GM21786 (cell line): ENCODE data around the gene THYN1.
"Not testable (repeated sequence)": the region's sequence is repeated elsewhere in the genome, so short reads cannot be mapped to it uniquely, and the experiment has no call there.

Experiments used
- ATAC-seq: cut with Tn5 transposase; IDR thresholded peaks from one replicate; pipeline ENCODE4 v1.9.1; 2021; ENCODE audit not compliant: unreplicated experiment

The THYN1 gene

DNA sequence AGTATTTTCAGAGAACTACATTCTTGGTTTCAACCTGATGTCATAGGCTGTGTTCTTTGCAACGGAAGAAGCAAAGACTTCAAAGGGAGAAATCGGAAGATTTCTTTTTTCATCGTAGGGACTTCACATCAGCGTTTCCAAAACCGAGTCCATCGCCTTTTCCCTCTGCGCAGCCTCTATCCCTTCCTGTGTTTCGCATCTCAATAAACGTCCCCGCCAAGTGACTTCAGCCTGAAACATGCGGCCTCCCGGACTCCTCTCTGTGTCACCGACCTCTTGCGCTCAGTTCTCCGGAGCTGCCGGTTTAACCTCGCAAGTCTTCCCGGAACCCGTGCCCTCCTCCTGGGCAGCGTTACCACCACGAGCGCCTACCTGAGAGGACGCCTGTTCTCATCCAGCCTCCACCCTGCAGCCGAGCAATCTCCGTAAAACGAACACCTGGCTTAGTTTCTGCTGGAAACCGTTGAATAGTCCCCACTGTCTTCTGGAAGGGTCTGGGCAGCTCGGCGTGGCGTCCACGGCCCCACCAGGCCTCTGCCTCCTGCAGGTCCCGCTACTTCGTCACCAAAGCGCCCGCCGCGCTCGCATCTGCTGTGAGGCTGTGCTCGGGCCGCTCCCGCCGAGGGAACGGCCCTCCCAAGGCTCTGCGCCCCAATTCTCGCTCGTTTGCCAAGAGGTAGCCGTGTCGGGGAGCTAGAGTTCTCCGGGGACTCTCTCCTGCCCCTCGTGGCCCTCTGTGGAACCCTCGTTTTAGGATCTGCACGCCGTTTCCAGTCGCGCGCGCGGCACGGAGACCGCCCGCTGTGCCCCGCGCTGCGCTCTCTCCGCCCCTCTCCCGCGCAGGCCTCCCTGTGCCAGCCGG is 22.6 kb upstream of the THYN1 start, which contains the start of gene GLB1L3:
Gene GLB1L3, plus strand, starts transcription at position 846 of the 862 bp plus-strand sequence. CDS start 362 bp downstream, outside the sequence.
- ATAC-seq = no peak

GRCh38 chr11:134275188-134275533 is 22.0 kb upstream of the THYN1 start:
- no peak for ATAC-seq

- no peak for ATAC-seq
Measured at GRCh38 chr11:134273317-134273712, 20.2 kb upstream of the THYN1 start.

DNA sequence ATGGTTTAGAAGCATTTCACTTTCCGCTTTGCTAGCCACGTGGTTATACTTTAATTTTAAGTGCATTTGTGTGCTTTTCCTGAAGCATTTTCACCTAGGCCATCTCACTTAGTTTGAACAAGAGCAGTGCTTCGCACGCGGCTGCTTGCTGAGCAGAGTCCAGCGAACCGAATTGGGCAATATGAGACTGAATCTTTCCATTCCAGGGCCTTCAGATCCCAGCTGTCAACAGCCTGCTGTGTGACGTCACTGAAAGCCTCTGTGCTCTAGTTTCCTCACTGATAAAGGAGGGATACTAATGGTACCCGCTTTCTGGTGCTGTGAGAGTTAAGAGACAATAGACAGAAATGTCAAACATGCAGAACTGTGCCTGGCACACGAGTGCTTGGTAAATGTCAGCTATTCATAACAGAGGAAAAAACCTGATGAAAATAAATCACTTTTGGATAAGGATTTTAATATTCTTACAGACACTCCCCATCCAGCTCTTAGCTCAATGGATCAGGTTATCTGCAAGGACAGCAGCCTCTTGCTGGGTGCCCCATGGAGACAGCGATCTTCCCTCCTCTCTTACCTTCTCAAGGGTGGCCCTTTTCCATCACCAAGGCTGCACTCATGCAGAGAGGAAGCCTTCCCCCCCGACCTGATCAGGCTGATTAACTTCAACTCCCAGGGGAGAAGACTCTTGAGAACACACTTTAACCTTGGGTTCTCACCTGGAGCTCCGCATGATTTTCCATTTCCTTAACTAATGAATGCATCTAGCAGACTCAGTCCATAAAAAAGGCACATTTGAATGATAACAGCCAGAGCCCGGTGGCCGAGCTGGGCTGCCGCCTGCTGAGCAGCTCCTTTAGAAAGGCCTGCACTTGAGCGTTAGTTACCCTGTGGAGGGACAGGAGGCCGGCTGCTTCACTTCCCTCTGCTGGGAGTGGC is 19.5 kb upstream of the THYN1 start:
- no peak for ATAC-seq

DNA sequence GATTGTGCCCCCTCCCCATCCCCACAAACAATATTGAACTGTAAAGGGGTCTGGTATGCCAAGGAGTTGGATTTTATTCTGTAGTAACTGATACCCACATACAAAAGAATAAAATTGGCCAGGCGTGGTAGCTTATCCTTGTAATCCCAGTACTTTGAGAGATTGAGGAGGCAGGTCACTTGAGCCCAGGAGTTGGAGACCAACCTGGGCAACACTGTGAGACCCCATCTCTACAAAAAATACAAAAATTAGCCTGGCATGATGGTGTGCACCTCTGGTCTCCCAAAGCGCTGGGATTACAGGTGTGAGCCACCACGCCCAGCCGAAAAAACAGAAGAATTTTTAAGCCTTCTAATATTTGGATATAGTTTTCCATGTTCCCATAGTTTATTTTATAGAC is 18.8 kb upstream of the THYN1 start:
- no peak for ATAC-seq

DNA sequence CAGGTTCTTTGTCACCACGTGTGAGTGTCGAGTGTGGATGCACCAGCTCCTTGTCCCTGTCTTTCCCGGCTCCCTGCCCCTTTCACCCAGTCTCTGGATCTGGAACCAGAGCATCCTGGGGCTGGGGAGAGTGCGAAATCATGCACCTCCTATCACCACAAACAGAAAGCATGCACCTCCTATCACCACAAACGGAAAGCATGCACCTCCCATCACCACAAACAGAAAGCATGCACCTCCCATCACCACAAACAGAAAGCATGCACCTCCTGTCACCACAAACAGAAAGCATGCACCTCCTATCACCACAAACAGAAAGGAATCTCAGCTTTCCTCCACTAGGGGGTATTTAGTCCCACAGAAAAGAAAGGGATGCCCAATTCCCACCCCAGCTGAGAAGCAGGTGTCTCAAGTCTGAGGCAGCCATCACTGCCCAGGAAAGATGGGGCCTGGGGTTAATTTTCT is 17.1 kb upstream of the THYN1 start:
- no peak for ATAC-seq

GRCh38 chr11:134267966-134268365 is 14.8 kb upstream of the THYN1 start:
- no peak for ATAC-seq

GRCh38 chr11:134267461-134267860 is 14.3 kb upstream of the THYN1 start:
- ATAC-seq = no peak

GRCh38 chr11:134266841-134267251 is 13.7 kb upstream of the THYN1 start:
- ATAC-seq = no peak

GRCh38 chr11:134266440-134266839 is 13.3 kb upstream of the THYN1 start:
- no peak for ATAC-seq

GRCh38 chr11:134264966-134265764 is 12.0 kb upstream of the THYN1 start:
- ATAC-seq = no peak

DNA sequence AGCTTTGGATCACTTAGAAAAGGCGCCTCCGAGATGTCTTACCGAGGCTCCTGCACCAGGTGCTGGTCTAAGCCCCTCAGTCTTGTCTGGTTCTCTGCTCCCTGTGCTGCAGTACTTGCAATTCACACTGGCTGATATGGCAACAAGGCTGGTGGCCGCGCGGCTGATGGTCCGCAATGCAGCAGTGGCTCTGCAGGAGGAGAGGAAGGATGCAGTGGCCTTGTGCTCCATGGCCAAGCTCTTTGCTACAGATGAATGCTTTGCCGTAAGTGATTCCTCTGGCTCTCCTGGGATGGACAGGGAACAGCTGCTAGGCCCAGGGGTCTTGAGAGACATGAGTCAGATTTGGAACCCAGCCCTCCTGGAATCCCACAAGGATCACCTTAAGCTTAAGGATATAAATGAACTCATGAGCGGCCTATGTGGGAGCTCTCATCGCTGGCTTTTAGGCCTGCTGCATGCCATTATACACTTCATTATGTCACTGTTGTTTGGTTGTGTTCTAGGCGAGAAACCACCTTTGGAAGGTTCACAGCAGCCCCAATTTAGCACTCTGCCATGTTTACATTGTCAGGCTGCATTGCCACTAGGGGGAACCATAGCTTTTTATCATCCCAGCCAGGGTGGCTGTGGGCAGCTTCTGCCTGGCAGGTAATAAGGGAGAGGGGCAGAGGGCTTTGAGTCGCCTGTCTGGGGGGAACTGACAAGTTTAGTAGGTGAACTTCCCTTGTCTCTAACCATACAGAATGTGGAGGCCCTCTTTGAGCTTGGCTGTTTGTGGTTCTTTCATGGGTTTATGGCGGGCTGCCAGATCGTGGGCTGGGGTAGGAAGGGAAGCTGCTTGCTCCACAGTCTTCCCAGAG is 8.7 kb upstream of the THYN1 start:
- ATAC-seq = no peak

- ATAC-seq = no peak
Measured at GRCh38 chr11:134260983-134261382, 7.8 kb upstream of the THYN1 start.

- ATAC-seq = no peak
Measured at GRCh38 chr11:134260503-134260902, 7.4 kb upstream of the THYN1 start.

DNA sequence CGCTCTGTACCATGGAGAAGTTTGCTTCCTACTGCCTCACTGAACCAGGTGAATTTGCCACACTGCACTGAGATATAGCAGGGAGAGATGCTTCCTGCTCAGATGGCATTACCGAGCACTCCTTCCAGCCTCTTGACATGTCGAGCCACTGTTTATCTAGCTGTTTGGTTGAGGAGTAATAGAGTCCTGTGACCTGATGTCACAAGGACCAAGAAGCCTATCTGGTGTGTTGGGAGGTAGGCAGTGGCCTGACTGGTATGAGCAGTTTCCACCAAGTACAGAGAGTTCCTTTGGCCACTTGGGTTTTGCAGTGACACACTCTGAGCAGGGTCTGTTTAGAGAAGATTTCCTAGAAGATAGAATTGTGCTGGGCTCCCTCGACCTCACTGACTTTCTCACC is 5.4 kb upstream of the THYN1 start:
- ATAC-seq = no peak

- no peak for ATAC-seq
Measured at GRCh38 chr11:134257101-134257500, 3.9 kb upstream of the THYN1 start.

- not testable (repeated sequence) for ATAC-seq
Measured at GRCh38 chr11:134255184-134255561, 2.0 kb upstream of the THYN1 start.

- ATAC-seq = no peak
Measured at GRCh38 chr11:134254433-134255183, 1.5 kb upstream of the THYN1 start.
